HEK293 (cell line): Measurements from ENCODE around the gene EYS.

Experiments used
- TF ChIP-seq, protein P1 (sequence below): fragments of 450-650 bp; formaldehyde crosslinking; IDR thresholded peaks from 2 replicates; pipeline ENCODE4 v1.5.1; 2016; ENCODE audit warnings: missing biosample characterization, missing genetic modification characterization
- TF ChIP-seq, protein P2 (sequence below): fragments of 450-650 bp; formaldehyde crosslinking; IDR thresholded peaks from 2 replicates; pipeline ENCODE4 v1.5.1; 2016; ENCODE audit warnings: missing biosample characterization, missing genetic modification characterization
- TF ChIP-seq, protein P3 (sequence below): fragments of 450-650 bp; formaldehyde crosslinking; IDR thresholded peaks from 2 replicates; pipeline ENCODE4 v1.5.1; 2017; ENCODE audit warnings: missing biosample characterization, mild to moderate bottlenecking, missing genetic modification characterization, moderate library complexity

DNA sequence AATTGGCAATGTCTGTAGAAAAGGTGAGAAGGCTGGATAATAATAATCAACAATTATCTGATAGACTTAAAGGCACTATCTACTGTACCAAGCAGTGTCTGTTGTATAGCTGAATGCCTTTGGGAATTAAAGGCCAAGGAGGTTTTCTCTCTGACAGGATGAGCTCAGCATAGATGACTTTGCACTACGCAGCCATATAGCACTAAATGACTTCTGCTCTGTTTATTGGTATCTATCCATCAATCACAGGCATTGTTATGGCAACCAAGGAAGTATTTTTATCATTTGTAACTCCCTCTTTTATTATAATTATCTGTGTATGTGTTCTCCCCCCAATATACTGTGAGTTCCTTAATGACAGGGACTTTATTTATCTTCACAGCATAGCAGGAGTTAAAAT, 1417.1 kb downstream of the EYS start:
- TF ChIP-seq, protein P1, sequence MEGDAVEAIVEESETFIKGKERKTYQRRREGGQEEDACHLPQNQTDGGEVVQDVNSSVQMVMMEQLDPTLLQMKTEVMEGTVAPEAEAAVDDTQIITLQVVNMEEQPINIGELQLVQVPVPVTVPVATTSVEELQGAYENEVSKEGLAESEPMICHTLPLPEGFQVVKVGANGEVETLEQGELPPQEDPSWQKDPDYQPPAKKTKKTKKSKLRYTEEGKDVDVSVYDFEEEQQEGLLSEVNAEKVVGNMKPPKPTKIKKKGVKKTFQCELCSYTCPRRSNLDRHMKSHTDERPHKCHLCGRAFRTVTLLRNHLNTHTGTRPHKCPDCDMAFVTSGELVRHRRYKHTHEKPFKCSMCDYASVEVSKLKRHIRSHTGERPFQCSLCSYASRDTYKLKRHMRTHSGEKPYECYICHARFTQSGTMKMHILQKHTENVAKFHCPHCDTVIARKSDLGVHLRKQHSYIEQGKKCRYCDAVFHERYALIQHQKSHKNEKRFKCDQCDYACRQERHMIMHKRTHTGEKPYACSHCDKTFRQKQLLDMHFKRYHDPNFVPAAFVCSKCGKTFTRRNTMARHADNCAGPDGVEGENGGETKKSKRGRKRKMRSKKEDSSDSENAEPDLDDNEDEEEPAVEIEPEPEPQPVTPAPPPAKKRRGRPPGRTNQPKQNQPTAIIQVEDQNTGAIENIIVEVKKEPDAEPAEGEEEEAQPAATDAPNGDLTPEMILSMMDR (tag by site-specific recombination) = no peak
- TF ChIP-seq, protein P2, sequence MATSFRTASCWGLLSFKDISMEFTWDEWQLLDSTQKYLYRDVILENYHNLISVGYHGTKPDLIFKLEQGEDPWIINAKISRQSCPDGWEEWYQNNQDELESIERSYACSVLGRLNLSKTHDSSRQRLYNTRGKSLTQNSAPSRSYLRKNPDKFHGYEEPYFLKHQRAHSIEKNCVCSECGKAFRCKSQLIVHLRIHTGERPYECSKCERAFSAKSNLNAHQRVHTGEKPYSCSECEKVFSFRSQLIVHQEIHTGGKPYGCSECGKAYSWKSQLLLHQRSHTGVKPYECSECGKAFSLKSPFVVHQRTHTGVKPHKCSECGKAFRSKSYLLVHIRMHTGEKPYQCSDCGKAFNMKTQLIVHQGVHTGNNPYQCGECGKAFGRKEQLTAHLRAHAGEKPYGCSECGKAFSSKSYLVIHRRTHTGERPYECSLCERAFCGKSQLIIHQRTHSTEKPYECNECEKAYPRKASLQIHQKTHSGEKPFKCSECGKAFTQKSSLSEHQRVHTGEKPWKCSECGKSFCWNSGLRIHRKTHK (tag by site-specific recombination) = no peak
- TF ChIP-seq, protein P3, sequence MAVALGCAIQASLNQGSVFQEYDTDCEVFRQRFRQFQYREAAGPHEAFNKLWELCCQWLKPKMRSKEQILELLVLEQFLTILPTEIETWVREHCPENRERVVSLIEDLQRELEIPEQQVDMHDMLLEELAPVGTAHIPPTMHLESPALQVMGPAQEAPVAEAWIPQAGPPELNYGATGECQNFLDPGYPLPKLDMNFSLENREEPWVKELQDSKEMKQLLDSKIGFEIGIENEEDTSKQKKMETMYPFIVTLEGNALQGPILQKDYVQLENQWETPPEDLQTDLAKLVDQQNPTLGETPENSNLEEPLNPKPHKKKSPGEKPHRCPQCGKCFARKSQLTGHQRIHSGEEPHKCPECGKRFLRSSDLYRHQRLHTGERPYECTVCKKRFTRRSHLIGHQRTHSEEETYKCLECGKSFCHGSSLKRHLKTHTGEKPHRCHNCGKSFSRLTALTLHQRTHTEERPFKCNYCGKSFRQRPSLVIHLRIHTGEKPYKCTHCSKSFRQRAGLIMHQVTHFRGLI (tag by site-specific recombination) = no peak
